Activated CD4-positive, alpha-beta T cell treated with anti-CD3 and anti-CD28 coated beads, Interleukin-2, amount 50 U/mL, for 24 hours (primary cell): ENCODE data around the gene NRM.
"Not testable (repeated sequence)": the region's sequence is repeated elsewhere in the genome, so short reads cannot be mapped to it uniquely, and the experiment has no call there.

Experiments
- DNase-seq, 2 donors: peaks; one replicate each; pipeline ENCODE4 v3.0.0-alpha.2; 2020; ENCODE audit warnings: low read depth in 1 of 2, low spot score in 1 of 2

The NRM gene

DNA sequence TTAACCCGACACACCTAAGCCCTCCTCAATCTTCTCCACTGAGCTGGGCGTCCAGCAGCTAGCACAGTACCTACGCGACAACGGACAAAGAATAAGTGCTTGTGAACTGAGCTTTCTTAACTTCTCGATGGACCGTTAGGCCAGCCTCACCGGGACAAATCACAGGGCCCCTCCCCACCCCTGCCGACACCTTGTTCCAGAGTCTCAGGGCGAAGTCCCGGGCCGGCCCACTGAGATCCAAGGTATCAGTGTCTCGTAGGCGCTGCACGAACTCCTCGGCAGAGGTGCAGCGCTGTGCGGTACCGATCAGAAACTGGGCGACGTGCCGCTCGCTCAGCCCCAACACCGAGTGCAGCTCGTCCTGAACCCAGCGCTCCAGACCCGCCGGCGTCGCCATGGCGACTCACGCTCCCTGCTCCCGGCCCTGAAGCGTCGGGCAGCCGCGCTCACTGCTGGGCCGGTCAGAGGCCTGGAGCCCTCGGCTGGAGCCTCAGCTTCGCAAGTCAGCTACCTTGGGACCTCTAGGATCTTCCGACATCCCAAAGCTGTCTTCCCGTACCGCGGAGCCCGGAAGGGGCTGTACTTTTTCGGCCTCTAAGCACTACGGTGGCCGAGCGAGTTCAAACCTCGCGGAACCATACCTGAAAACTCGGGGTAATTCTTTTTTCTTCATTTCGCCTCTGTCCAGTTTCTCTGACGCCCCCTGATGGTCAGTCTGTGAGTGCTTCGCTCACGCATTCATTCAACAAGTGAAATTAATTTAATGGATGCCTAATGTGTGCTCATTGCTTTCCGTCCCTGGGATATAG is 18.1 kb downstream of the NRM start, which contains the start of gene DHX16:
TSS of gene DHX16 (minus strand) at position 562 of the 809 bp plus-strand sequence. CDS start at position 397, 165 bp downstream.
- peak; percentile 69 to 90 for DNase-seq

DNA sequence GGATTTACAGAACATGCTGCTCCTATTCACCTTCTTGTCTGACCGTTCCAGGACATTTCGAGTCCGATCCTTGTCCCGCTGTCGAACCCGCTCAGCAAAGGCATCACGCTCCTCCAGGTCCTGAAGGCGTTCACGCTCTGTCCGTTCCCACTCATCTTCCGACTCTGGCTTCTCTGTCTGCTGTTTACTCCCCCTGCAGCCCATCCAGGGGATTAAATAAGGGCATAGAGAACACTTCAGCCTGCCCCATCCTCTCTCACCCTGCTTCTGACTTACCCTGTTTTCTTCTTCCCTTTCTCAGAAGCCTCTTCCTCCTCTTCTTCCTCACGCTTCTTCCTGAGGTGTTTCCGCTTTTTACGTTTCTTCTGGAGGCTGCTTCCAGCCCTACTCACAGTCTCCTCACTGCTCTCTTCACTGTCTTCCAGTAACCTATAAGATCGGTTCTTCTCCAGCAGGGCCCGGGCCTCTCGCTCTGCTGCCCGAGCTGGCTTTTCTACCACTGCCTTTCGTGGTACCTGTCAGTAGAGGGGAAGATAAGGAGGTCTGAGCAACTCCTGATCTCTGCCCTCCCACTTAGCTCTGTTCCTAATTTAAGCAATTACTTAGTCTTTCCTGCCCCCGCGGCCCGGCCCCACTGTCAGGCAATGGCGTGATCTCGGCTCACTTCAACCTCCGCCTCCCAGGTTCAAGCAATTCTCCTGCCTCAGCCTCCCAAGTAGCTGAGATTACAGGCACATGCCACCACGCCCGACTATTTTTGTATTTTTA is 19.8 kb downstream of the NRM start:
- DNase-seq: no peak

DNA sequence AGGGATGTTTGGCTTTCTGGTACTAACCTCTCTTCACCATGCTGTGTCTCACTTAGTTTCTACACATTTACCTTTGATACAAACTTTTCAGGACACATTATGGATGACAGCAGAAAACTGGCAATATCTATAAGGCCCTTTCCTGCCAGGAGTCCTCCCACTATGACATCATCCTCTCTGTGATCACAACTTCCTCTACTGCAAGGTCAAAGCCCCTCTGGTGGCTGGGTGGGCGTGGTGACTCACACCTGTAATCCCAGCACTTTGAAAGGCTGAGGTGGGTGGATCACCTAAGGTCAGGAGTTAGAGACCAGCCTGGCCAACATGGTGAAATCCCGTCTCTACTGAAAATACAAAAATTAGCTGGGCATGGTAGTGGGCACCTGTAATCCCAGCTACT is 24.5 kb downstream of the NRM start:
- not testable (repeated sequence) for DNase-seq

- no peak for DNase-seq
Measured at GRCh38 chr6:30664994-30665767, 25.6 kb downstream of the NRM start.

DNA sequence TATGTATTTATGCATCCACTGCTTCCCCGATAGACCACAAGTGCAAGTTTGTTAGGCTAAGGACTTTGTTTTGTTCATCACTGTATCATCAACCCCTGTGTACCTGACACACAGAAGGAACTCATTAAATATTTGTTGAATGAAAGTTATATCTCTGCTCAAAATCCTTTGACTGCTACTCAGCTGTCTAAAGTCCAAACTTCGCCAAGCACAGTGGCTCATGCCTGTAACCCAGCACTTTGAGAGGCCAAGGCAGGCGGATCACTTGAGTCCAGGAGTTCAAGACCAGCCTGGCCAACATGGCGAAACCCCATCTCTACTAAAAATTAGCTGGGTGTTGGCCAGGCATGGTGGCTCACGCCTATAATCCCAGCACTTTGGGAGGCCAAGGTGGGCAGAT is 32.9 kb downstream of the NRM start:
- not testable (repeated sequence) for DNase-seq

GRCh38 chr6:30657454-30657853 is 33.3 kb downstream of the NRM start:
- DNase-seq: no peak

- DNase-seq: no peak
Measured at GRCh38 chr6:30656513-30656912, 34.3 kb downstream of the NRM start.

DNA sequence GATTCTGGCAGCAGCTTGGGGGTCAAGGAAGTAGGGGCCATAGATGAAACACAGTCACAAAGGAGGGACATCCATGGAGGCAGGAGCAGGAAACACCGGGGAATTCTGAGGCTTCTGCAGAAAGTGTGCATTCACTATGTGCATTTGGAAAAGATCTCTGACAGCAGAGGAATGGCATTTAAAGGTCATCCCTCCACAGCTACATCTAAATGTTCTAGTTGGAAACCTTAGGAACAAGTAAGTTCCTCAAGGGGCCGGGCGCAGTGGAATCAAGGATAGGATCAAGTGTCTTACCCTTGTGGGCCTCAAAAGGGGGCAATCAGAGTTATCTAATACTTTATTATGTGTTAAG is 35.1 kb downstream of the NRM start:
- no peak for DNase-seq

GRCh38 chr6:30654798-30655742 is 35.7 kb downstream of the NRM start:
- no peak for DNase-seq

- DNase-seq: no peak
Measured at GRCh38 chr6:30651143-30651542, 39.6 kb downstream of the NRM start.

DNA sequence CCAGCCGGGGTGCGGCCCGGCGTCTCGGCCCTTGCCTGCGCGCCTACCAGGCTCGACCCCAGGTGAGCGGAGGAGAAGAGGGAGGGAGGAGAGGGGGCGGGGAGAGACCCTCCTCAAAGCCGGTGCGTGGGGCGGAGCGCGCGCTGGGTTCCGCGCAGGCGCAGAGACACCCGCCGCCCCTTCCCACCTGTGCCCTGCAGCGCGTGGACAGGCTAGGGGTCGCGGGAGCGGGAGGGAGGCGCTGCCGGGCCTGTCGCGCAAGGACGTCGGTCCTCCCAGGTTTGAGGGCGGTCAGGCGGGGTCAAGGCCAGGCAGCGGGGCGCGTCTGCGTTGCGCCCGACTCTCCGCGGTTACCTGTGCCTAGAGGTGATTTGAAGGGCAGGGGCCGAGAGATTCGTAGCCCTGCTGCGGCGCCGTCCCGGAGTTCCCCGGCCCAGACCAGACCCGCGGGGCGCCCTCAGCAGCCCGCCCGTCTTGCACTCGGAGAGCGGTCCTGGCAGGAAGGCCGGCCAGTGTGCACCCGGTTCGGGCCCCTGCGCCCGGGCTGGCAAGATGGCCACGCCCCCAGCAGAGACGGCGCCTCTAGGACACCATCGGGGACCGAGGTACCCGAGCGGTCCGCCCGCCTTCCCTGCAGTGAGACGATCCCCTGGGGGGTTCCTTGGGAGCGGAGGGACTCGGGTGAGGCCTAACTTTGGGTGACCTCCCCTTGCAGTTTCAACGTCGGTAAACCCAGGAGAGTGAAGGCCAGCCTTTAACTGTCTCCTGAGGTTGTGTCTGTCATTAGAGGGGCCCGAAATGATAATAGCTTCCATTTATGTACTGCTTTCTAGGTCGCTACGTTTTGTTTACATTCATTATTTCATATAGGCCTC is 43.3 kb downstream of the NRM start:
- peak; percentile 63 to 75 for DNase-seq

DNA sequence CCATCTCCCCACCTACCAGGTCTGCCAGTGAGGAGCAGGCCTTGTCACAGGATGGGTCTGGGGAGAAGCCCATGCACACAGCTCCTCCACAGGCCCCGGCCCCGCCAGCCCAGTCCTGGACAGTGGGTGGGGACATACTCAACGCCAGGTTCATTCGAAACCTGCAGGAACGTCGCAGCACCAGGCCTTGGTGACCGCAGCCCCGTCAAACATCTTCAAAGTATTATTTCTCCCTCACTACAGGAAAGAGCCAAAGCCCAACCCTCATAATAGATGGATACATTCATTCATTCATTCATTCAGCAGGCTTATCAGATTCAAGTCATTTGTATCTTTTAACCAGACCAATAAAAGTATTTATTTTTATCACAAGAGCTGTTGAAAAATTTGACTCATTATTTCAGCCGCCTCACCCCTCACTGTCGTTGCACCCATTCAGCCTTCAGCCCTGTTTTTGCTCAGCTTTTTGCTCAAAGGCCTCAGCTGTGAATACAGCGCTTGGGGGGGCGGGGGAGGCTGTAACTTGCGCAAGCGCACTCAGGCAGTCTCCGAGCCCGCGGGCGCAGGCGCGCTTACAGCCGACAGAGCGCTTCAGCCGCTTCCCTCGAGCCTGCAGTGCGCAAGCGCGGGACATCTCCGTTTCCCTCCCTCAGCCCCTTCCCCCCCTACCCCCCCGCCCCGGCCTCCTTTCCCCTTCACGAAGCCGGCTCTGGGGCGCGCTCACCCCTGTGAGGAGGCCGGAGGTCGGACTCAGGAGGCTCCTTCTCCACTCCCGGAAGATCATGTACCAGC is 44.1 kb downstream of the NRM start, which contains the start of gene C6orf136:
TSS of gene C6orf136 (plus strand) at position 684 of the 792 bp plus-strand sequence. CDS start at position 783, 99 bp downstream.
- DNase-seq: peak; percentile 84 to 86

DNA sequence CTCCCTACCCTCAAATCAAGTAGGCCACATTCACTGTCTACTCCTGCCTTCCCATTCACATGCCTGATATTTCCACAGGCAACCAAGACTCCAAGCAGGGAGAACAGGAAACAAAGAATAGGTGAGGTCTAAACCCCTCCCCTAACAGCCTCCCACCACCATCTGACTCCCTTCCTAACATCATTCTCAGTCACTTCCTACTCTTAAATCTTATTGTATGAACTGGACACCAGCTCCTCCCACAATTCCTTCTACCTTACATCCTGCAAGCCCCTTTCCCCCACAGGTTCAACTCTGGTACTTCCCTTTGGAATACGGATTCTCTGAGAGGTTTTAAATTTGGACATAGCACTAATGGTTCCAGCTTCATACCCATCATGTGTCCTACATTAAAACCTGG is 44.8 kb downstream of the NRM start:
- no peak for DNase-seq

GRCh38 chr6:30644769-30645168 is 46.0 kb downstream of the NRM start:
- no peak for DNase-seq

DNA sequence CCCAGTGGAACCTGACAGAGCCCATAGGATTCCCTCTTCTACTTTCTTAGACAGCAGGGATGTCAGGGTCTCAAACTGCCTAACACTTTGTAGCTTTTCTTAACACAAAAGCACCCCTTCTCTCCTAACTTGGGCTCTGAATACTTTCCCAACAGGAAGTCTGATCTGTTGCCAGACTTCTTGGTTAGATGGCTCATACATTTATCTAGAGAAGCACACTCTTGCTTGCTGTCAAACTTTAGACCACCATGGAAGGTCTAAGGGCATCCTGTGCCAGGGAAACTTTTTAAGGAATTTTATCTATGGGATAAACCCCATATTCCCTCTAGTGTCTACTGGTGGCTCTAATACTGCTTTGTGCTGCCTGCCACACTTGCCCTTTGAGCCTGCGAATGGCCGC is 47.1 kb downstream of the NRM start:
- DNase-seq: no peak

GRCh38 chr6:30641048-30641447 is 49.7 kb downstream of the NRM start:
- DNase-seq: no peak

GRCh38 chr6:30640481-30640880 is 50.3 kb downstream of the NRM start:
- DNase-seq: no peak
